Trophoblast cell (in vitro differentiated cells and primary cell): ENCODE results near the gene RNF121.
A peak's percentile ranks its signal among the peaks of the same experiment; 100 is the strongest.

Source experiments
- DNase-seq, 2 donors: peaks; one replicate each; pipeline ENCODE4 v3.0.0-alpha.2; 2016
- H2AFZ ChIP-seq: 2 replicates; pipeline ENCODE4 v1.6.1; 2013; ENCODE audit warnings: low read length, moderate library complexity, mild to moderate bottlenecking; ENCODE audit not compliant: insufficient read depth, poor library complexity
- H2AK5ac ChIP-seq: 2 replicates; pipeline ENCODE4 v1.6.1; 2013; ENCODE audit warnings: mild to moderate bottlenecking, low read length
- H2BK120ac ChIP-seq: 2 replicates; pipeline ENCODE4 v1.6.1; 2013; ENCODE audit warnings: low read length, mild to moderate bottlenecking, moderate library complexity; ENCODE audit not compliant: insufficient read depth, poor library complexity
- H2BK12ac ChIP-seq: 2 replicates; pipeline ENCODE4 v1.6.1; 2013; ENCODE audit warnings: mild to moderate bottlenecking, low read length, moderate library complexity
- H2BK5ac ChIP-seq: 2 replicates; pipeline ENCODE4 v1.6.1; 2013; ENCODE audit warnings: low read length, low read depth, moderate library complexity, mild to moderate bottlenecking; ENCODE audit not compliant: poor library complexity
- H3K14ac ChIP-seq: 2 replicates; pipeline ENCODE4 v1.6.1; 2013; ENCODE audit warnings: mild to moderate bottlenecking, low read length
- H3K18ac ChIP-seq: 2 replicates; pipeline ENCODE4 v1.6.1; 2013; ENCODE audit warnings: mild to moderate bottlenecking, low read length
- H3K23ac ChIP-seq: 2 replicates; pipeline ENCODE4 v1.6.1; 2013; ENCODE audit warnings: low read length
- H3K27ac ChIP-seq: 2 replicates; pipeline ENCODE4 v1.5.1; 2013; ENCODE audit warnings: low read depth, mild to moderate bottlenecking, inconsistent platforms, low read length, moderate library complexity
- H3K27me3 ChIP-seq: 2 replicates; pipeline ENCODE4 v1.6.1; 2013; ENCODE audit warnings: inconsistent platforms, mild to moderate bottlenecking, low read length, moderate library complexity; ENCODE audit not compliant: insufficient read depth
- H3K36me3 ChIP-seq, 2 experiments: 1 replicate in 1 of 2; 2 replicates in 1 of 2; pipeline ENCODE4 v1.6.1; 2013; ENCODE audit warnings: low read length in 2 of 2, mild to moderate bottlenecking in 2 of 2, moderate library complexity in 1 of 2; ENCODE audit not compliant: insufficient read depth in 2 of 2, control insufficient read depth in 1 of 2
- H3K4ac ChIP-seq: 2 replicates; pipeline ENCODE4 v1.6.1; 2013; ENCODE audit warnings: low read depth, mild to moderate bottlenecking, low read length, moderate library complexity
- H3K4me1 ChIP-seq, 2 experiments: 1 replicate in 1 of 2; 2 replicates in 1 of 2; pipeline ENCODE4 v1.6.1; 2013; ENCODE audit warnings: low read length in 2 of 2, mild to moderate bottlenecking in 2 of 2, moderate library complexity in 1 of 2; ENCODE audit not compliant: insufficient read depth in 2 of 2, control insufficient read depth in 1 of 2
- H3K4me2 ChIP-seq: 2 replicates; pipeline ENCODE4 v1.6.1; 2013; ENCODE audit warnings: inconsistent platforms, mild to moderate bottlenecking, low read length, moderate library complexity
- H3K4me3 ChIP-seq: 2 replicates; pipeline ENCODE4 v1.5.1; 2013; ENCODE audit warnings: mild to moderate bottlenecking, low read depth, low read length, inconsistent platforms
- H3K79me1 ChIP-seq: one replicate; pipeline ENCODE4 v1.6.1; 2013; ENCODE audit warnings: low read length
- H3K79me2 ChIP-seq: 2 replicates; pipeline ENCODE4 v1.6.1; 2013; ENCODE audit warnings: low read length, mild to moderate bottlenecking; ENCODE audit not compliant: control insufficient read depth, insufficient read depth, poor library complexity
- H3K9ac ChIP-seq: 2 replicates; pipeline ENCODE4 v1.6.1; 2013; ENCODE audit warnings: mild to moderate bottlenecking, low read length
- H3K9me3 ChIP-seq: 2 replicates; pipeline ENCODE4 v1.6.1; 2013; ENCODE audit warnings: low read depth, mild to moderate bottlenecking, control low read depth, inconsistent platforms, low read length; ENCODE audit not compliant: insufficient read depth
- H4K12ac ChIP-seq: 2 replicates; pipeline ENCODE4 v1.6.1; 2013; ENCODE audit warnings: low read depth, mild to moderate bottlenecking, low read length, moderate library complexity
- H4K8ac ChIP-seq: 2 replicates; pipeline ENCODE4 v1.6.1; 2013; ENCODE audit warnings: low read depth, mild to moderate bottlenecking, low read length, moderate library complexity
- H4K91ac ChIP-seq: one replicate; pipeline ENCODE4 v1.6.1; 2013; ENCODE audit warnings: low read depth, mild to moderate bottlenecking, low read length, moderate library complexity
- WGBS: extraction: QIAGEN DNeasy Blood & Tissue Kit; methylation state at CpG from one replicate; pipeline ENCODE4 v1.1.7; 2013; ENCODE audit warnings: missing lambda C conversion rate; ENCODE audit not compliant: insufficient read length, insufficient coverage; ENCODE audit errors: extremely low coverage; 5-methylcytosine and 5-hydroxymethylcytosine counted together

The RNF121 gene

GRCh38 chr11:71999798-72000197 lies 71.0 kb downstream of the RNF121 start:
- no CpG with 5 or more reads among the region's 8 CpGs for WGBS
- no peak overlapping the region for H3K4me2 ChIP-seq
- no peaks in the 10 kb centered on the region for H3K27me3 ChIP-seq
- no peak overlapping the region for H2BK120ac ChIP-seq
- H3K79me1 ChIP-seq, result no peaks in the 10 kb centered on the region
- peaks cover 52 to 53% of the 10 kb centered on the region in 2 experiments for H3K36me3 ChIP-seq
- no peak overlapping the region for H2BK5ac ChIP-seq
- peaks cover 5 to 10% of the 10 kb centered on the region in 2 experiments for H3K4me1 ChIP-seq
- H3K4ac ChIP-seq, result no peak overlapping the region
- no peak overlapping the region for H3K4me3 ChIP-seq
- H3K9ac ChIP-seq, result no peak overlapping the region
- no peak overlapping the region for H3K18ac ChIP-seq
- peak; percentile 77 to 91 for DNase-seq
- H2AFZ ChIP-seq, result no peak overlapping the region
- H4K91ac ChIP-seq, result no peak overlapping the region
- no peak overlapping the region for H4K12ac ChIP-seq
- no peak overlapping the region for H3K27ac ChIP-seq
- H3K14ac ChIP-seq, result no peak overlapping the region
- no peak overlapping the region for H2AK5ac ChIP-seq
- no peak overlapping the region for H3K23ac ChIP-seq
- no peaks in the 10 kb centered on the region for H3K79me2 ChIP-seq
- no peak overlapping the region for H2BK12ac ChIP-seq
- H3K9me3 ChIP-seq, result no peaks in the 10 kb centered on the region
- no peak overlapping the region for H4K8ac ChIP-seq

GRCh38 chr11:72000202-72000867 lies 71.5 kb downstream of the RNF121 start:
- no peak overlapping the region for H2AFZ ChIP-seq
- no CpG with 5 or more reads among the region's 10 CpGs for WGBS
- DNase-seq, result no peak
- H2BK12ac ChIP-seq, result no peak overlapping the region
- H3K36me3 ChIP-seq, result peaks cover 57 to 58% of the 10 kb centered on the region in 2 experiments
- no peak overlapping the region for H4K8ac ChIP-seq
- H3K4me3 ChIP-seq, result no peak overlapping the region
- H4K12ac ChIP-seq, result no peak overlapping the region
- H2BK120ac ChIP-seq, result no peak overlapping the region
- H3K27me3 ChIP-seq, result no peaks in the 10 kb centered on the region
- no peak overlapping the region for H3K14ac ChIP-seq
- H3K4ac ChIP-seq, result no peak overlapping the region
- no peak overlapping the region for H2AK5ac ChIP-seq
- no peak overlapping the region for H3K23ac ChIP-seq
- no peaks in the 10 kb centered on the region for H3K79me2 ChIP-seq
- H3K27ac ChIP-seq, result no peak overlapping the region
- peaks cover 5 to 10% of the 10 kb centered on the region in 2 experiments for H3K4me1 ChIP-seq
- H3K79me1 ChIP-seq, result no peaks in the 10 kb centered on the region
- H4K91ac ChIP-seq, result no peak overlapping the region
- H2BK5ac ChIP-seq, result no peak overlapping the region
- H3K4me2 ChIP-seq, result no peak overlapping the region
- no peaks in the 10 kb centered on the region for H3K9me3 ChIP-seq
- no peak overlapping the region for H3K9ac ChIP-seq
- H3K18ac ChIP-seq, result no peak overlapping the region

- no peak overlapping the region for H2BK12ac ChIP-seq
- no peak for DNase-seq
- no peaks in the 10 kb centered on the region for H3K79me2 ChIP-seq
- H3K4me3 ChIP-seq, result no peak overlapping the region
- WGBS, result no CpG with 5 or more reads among the region's 11 CpGs
- H3K27ac ChIP-seq, result no peak overlapping the region
- H3K27me3 ChIP-seq, result no peaks in the 10 kb centered on the region
- no peak overlapping the region for H3K23ac ChIP-seq
- H2BK5ac ChIP-seq, result no peak overlapping the region
- no peak overlapping the region for H3K4me2 ChIP-seq
- peaks cover 61 to 68% of the 10 kb centered on the region in 2 experiments for H3K36me3 ChIP-seq
- H3K4ac ChIP-seq, result no peak overlapping the region
- H4K91ac ChIP-seq, result no peak overlapping the region
- H3K9me3 ChIP-seq, result no peaks in the 10 kb centered on the region
- H3K79me1 ChIP-seq, result no peaks in the 10 kb centered on the region
- H3K14ac ChIP-seq, result no peak overlapping the region
- H3K9ac ChIP-seq, result no peak overlapping the region
- no peak overlapping the region for H2BK120ac ChIP-seq
- H4K12ac ChIP-seq, result peak overlapping the region; percentile 44
- H2AK5ac ChIP-seq, result no peak overlapping the region
- no peak overlapping the region for H2AFZ ChIP-seq
- H3K18ac ChIP-seq, result no peak overlapping the region
- H4K8ac ChIP-seq, result no peak overlapping the region
- H3K4me1 ChIP-seq, result peaks cover 5 to 10% of the 10 kb centered on the region in 2 experiments
These were observed 72.4 kb downstream of the RNF121 start for GRCh38 chr11:72001285-72001684.

GRCh38 chr11:72001834-72002591 lies 73.2 kb downstream of the RNF121 start:
- H3K4me1 ChIP-seq, result peaks cover 5 to 10% of the 10 kb centered on the region in 2 experiments
- no peak overlapping the region for H3K4me3 ChIP-seq
- H3K27ac ChIP-seq, result no peak overlapping the region
- no peaks in the 10 kb centered on the region for H3K27me3 ChIP-seq
- peak in 1 of 2 donors; percentile 39 for DNase-seq
- no peak overlapping the region for H4K12ac ChIP-seq
- H3K14ac ChIP-seq, result no peak overlapping the region
- no peak overlapping the region for H4K91ac ChIP-seq
- H3K9ac ChIP-seq, result no peak overlapping the region
- no peak overlapping the region for H2AFZ ChIP-seq
- H4K8ac ChIP-seq, result no peak overlapping the region
- H3K79me2 ChIP-seq, result no peaks in the 10 kb centered on the region
- peaks cover 67 to 75% of the 10 kb centered on the region in 2 experiments for H3K36me3 ChIP-seq
- WGBS, result no CpG with 5 or more reads among the region's 10 CpGs
- H3K4me2 ChIP-seq, result no peak overlapping the region
- H2BK5ac ChIP-seq, result no peak overlapping the region
- no peak overlapping the region for H3K4ac ChIP-seq
- H2AK5ac ChIP-seq, result no peak overlapping the region
- no peaks in the 10 kb centered on the region for H3K79me1 ChIP-seq
- H3K9me3 ChIP-seq, result no peaks in the 10 kb centered on the region
- no peak overlapping the region for H2BK12ac ChIP-seq
- no peak overlapping the region for H2BK120ac ChIP-seq
- H3K23ac ChIP-seq, result no peak overlapping the region
- no peak overlapping the region for H3K18ac ChIP-seq
